DOHH2 (cell line): Measurements from ENCODE around the gene ZNF22.
A peak's percentile ranks its signal among the peaks of the same experiment; 100 is the strongest.
"Not testable (repeated sequence)": the region's sequence is repeated elsewhere in the genome, so short reads cannot be mapped to it uniquely, and the experiment has no call there.

Experiments used
- H3F3A ChIP-seq: fragments of 200-600 bp; sonication (generic), shearing (Covaris generic); 2 replicates; pipeline ENCODE4 v1.6.0; 2016; ENCODE audit warnings: antibody characterized with exemption, mild to moderate bottlenecking; ENCODE audit not compliant: control insufficient read depth, insufficient read depth
- H3K27ac ChIP-seq: fragments of 200-600 bp; sonication (generic); 2 replicates; pipeline ENCODE4 v1.5.1; 2014; ENCODE audit warnings: low read depth, mild to moderate bottlenecking, low read length, moderate library complexity
- H3K27me3 ChIP-seq: fragments of 200-600 bp; sonication (generic); 2 replicates; pipeline ENCODE4 v1.6.1; 2014; ENCODE audit warnings: mild to moderate bottlenecking, low read length, mixed read lengths; ENCODE audit not compliant: control insufficient read depth
- H3K36me3 ChIP-seq: fragments of 200-600 bp; sonication (generic); 2 replicates; pipeline ENCODE4 v1.6.1; 2014; ENCODE audit warnings: mild to moderate bottlenecking, low read length, moderate library complexity, mixed read lengths; ENCODE audit not compliant: control insufficient read depth
- H3K4me1 ChIP-seq: fragments of 200-600 bp; sonication (generic); 2 replicates; pipeline ENCODE4 v1.6.1; 2014; ENCODE audit warnings: mild to moderate bottlenecking, low read length, mixed read lengths; ENCODE audit not compliant: control insufficient read depth
- H3K4me2 ChIP-seq: fragments of 200-600 bp; sonication (generic); 2 replicates; pipeline ENCODE4 v1.6.0; 2014; ENCODE audit warnings: mild to moderate bottlenecking, low read length, moderate library complexity
- H3K4me3 ChIP-seq: fragments of 200-600 bp; sonication (generic); 2 replicates; pipeline ENCODE4 v1.5.1; 2014; ENCODE audit warnings: mild to moderate bottlenecking, low read length, mixed read lengths
- H3K79me2 ChIP-seq: fragments of 200-600 bp; sonication (generic); 2 replicates; pipeline ENCODE4 v1.6.1; 2014; ENCODE audit warnings: mild to moderate bottlenecking, low read length, mixed read lengths; ENCODE audit not compliant: control insufficient read depth
- H3K9me2 ChIP-seq: fragments of 200-600 bp; sonication (generic); replicated peaks from 2 replicates; pipeline ENCODE4 v1.6.1; 2014; ENCODE audit warnings: mild to moderate bottlenecking, low read length, mixed read lengths; ENCODE audit not compliant: control insufficient read depth
- H3K9me3 ChIP-seq: fragments of 200-600 bp; sonication (generic); 2 replicates; pipeline ENCODE4 v1.6.1; 2014; ENCODE audit warnings: antibody characterized with exemption, low read length, mixed read lengths; ENCODE audit not compliant: control insufficient read depth, insufficient read depth
- H4K20me1 ChIP-seq: fragments of 200-600 bp; sonication (generic); 2 replicates; pipeline ENCODE4 v1.6.0; 2014; ENCODE audit warnings: low read depth, mild to moderate bottlenecking, antibody characterized with exemption, low read length, moderate library complexity; ENCODE audit not compliant: control insufficient read depth, insufficient read depth
- EZH2phosphoT487 ChIP-seq: fragments of 200-600 bp; sonication (generic); IDR thresholded peaks from 2 replicates; pipeline ENCODE4 v1.6.1; 2017; ENCODE audit warnings: borderline replicate concordance, mild to moderate bottlenecking, antibody characterized with exemption, low read length, moderate library complexity, mixed read lengths
- TF ChIP-seq, protein P1 (sequence below): fragments of 200-600 bp; sonication (generic); IDR thresholded peaks from one replicate; pipeline ENCODE4 v1.5.1; 2014; ENCODE audit warnings: antibody characterized with exemption, mild to moderate bottlenecking, low read depth, low read length; ENCODE audit not compliant: poor library complexity, severe bottlenecking

ZNF22 gene

GRCh38 chr10:45006276-45007030, 5.7 kb downstream of the ZNF22 start:
- H4K20me1 ChIP-seq, result peaks cover 9% of the 10 kb centered on the region; the same call in 1 of the 2 replicates
- TF ChIP-seq, protein P1, sequence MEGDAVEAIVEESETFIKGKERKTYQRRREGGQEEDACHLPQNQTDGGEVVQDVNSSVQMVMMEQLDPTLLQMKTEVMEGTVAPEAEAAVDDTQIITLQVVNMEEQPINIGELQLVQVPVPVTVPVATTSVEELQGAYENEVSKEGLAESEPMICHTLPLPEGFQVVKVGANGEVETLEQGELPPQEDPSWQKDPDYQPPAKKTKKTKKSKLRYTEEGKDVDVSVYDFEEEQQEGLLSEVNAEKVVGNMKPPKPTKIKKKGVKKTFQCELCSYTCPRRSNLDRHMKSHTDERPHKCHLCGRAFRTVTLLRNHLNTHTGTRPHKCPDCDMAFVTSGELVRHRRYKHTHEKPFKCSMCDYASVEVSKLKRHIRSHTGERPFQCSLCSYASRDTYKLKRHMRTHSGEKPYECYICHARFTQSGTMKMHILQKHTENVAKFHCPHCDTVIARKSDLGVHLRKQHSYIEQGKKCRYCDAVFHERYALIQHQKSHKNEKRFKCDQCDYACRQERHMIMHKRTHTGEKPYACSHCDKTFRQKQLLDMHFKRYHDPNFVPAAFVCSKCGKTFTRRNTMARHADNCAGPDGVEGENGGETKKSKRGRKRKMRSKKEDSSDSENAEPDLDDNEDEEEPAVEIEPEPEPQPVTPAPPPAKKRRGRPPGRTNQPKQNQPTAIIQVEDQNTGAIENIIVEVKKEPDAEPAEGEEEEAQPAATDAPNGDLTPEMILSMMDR, result no peak
- TF ChIP-seq EZH2phosphoT487, result no peak
- H3K36me3 ChIP-seq, result peaks cover 39% of the 10 kb centered on the region
- H3K9me2 ChIP-seq, result no peaks in the 10 kb centered on the region
- peaks cover 42% of the 10 kb centered on the region for H3K79me2 ChIP-seq
- peaks cover 11% of the 10 kb centered on the region; the same call in 1 of the 2 replicates for H3F3A ChIP-seq
- H3K4me2 ChIP-seq, result no peak overlapping the region
- no peaks in the 10 kb centered on the region for H3K9me3 ChIP-seq
- H3K27me3 ChIP-seq, result no peaks in the 10 kb centered on the region
- no peak overlapping the region for H3K4me3 ChIP-seq
- peaks cover 16% of the 10 kb centered on the region for H3K4me1 ChIP-seq
- H3K27ac ChIP-seq, result no peak overlapping the region

DNA sequence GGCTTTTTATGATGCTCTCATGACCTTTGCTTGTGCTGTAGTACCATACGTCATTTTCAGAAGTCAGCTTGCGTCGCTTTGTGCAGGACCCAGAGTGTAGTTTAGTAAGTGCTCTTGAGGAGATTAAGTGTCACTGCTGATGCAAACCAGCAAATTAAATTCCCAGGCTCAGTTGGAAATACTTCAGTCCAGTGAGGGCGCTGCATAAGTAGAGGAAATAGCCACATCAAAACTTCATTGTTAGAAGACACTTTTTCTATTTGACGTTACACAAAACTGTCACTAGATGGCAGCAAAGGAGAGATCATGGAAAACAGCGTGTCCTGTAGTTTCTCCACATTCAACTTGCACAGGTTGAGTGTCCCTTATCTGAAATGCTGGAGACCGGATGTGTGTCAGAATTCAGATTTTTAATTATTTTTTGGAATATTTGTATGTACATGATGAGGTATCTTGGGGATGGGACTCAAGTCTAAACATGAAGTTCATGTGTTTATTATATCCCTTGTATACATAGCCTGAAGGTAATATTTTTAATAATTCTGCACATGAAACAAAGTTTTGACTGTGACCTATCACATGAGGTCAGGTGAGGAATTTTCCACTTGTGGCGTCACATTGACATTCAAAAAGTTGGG, 7.9 kb downstream of the ZNF22 start:
- Histone ChIP-seq H3K9me2 (no peaks in the 10 kb centered on the region), H3K36me3 (peaks cover 21% of the 10 kb centered on the region), H3F3A (peaks cover 7% of the 10 kb centered on the region; the same call in 1 of the 2 replicates), H3K4me3 (no peak overlapping the region), H3K9me3 (no peaks in the 10 kb centered on the region), H3K79me2 (peaks cover 20% of the 10 kb centered on the region), H3K27ac (no peak overlapping the region), H4K20me1 (peaks cover 6% of the 10 kb centered on the region; the same call in 1 of the 2 replicates), H3K4me2 (no peak overlapping the region), H3K4me1 (peaks cover 5% of the 10 kb centered on the region), H3K27me3 (no peaks in the 10 kb centered on the region)
- TF ChIP-seq EZH2phosphoT487, result no peak
- TF ChIP-seq, protein P1, result peak; percentile 94

GRCh38 chr10:45014557-45014956, 13.8 kb downstream of the ZNF22 start:
- H3K4me1 ChIP-seq, H3K9me3 ChIP-seq, H4K20me1 ChIP-seq, H3K9me2 ChIP-seq, H3K27me3 ChIP-seq, H3K4me3 ChIP-seq, H3K4me2 ChIP-seq, H3K79me2 ChIP-seq, H3K27ac ChIP-seq, H3K36me3 ChIP-seq, H3F3A ChIP-seq: not testable (repeated sequence)

DNA sequence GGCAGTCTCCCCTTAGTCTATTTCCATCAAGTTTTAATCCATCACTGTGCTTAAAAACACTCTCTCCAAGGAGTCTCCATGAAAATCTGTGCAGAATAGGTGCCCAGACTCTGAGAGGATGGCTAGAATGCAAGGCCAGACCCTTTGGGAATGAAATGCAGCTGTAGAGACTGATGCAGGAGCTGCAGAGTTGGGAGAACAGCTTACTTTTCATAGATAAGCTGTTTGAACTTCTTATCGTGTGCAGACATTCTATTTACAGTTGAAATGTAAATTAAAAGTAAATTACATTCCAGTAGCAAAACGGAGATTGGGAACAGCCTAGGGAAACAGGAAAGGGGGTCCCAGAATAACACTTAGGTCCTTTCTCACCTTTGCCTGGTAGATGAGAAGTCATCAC, 14.9 kb downstream of the ZNF22 start:
- no peaks in the 10 kb centered on the region for H3K79me2 ChIP-seq
- no peaks in the 10 kb centered on the region for H3F3A ChIP-seq
- H3K9me3 ChIP-seq, result no peaks in the 10 kb centered on the region
- no peak overlapping the region for H3K27ac ChIP-seq
- H3K36me3 ChIP-seq, result no peaks in the 10 kb centered on the region
- TF ChIP-seq, protein P1, result no peak
- TF ChIP-seq EZH2phosphoT487, result no peak
- H3K27me3 ChIP-seq, result peaks cover 4% of the 10 kb centered on the region; the same call in 1 of the 2 replicates
- no peak overlapping the region for H3K4me3 ChIP-seq
- H3K9me2 ChIP-seq, result no peaks in the 10 kb centered on the region
- H3K4me1 ChIP-seq, result no peaks in the 10 kb centered on the region
- H4K20me1 ChIP-seq, result no peaks in the 10 kb centered on the region
- H3K4me2 ChIP-seq, result no peak overlapping the region
